Mammary epithelial cell (primary cell): ENCODE measurements around the gene KRT7.

Experiments used
- EZH2 ChIP-seq: IDR thresholded peaks from 2 replicates; pipeline ENCODE4 v1.6.1; 2012; ENCODE audit warnings: low read length, inconsistent platforms, borderline replicate concordance
- TF ChIP-seq, protein P1 (sequence below), 2 donors: IDR thresholded peaks in 1 of 2; conservative IDR thresholded peaks in 1 of 2; 2 replicates each; pipeline ENCODE4 v1.5.1; 2011 to 2012; ENCODE audit warnings: inconsistent platforms in 2 of 2, low read length in 2 of 2, mild to moderate bottlenecking in 2 of 2, control low read depth in 1 of 2, low read depth in 1 of 2; ENCODE audit not compliant: insufficient read depth in 1 of 2; ENCODE audit errors: extremely low read depth in 1 of 2

GRCh38 chr12:52197371-52198231 is 35.4 kb upstream of the KRT7 start:
- TF ChIP-seq, protein P1, sequence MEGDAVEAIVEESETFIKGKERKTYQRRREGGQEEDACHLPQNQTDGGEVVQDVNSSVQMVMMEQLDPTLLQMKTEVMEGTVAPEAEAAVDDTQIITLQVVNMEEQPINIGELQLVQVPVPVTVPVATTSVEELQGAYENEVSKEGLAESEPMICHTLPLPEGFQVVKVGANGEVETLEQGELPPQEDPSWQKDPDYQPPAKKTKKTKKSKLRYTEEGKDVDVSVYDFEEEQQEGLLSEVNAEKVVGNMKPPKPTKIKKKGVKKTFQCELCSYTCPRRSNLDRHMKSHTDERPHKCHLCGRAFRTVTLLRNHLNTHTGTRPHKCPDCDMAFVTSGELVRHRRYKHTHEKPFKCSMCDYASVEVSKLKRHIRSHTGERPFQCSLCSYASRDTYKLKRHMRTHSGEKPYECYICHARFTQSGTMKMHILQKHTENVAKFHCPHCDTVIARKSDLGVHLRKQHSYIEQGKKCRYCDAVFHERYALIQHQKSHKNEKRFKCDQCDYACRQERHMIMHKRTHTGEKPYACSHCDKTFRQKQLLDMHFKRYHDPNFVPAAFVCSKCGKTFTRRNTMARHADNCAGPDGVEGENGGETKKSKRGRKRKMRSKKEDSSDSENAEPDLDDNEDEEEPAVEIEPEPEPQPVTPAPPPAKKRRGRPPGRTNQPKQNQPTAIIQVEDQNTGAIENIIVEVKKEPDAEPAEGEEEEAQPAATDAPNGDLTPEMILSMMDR (conservative IDR thresholded peaks at IDR 0.05 in 1 of 2, IDR thresholded peaks at IDR 0.05 in 1 of 2; ENCODE audit: extremely low read depth in 1 of 2, insufficient read depth in 1 of 2, low read depth in 1 of 2, low read length in 2 of 2): no peak
- no peak for TF ChIP-seq EZH2
